NCI-H146 (cell line): Measurements from ENCODE around the gene DCUN1D2.

ENCODE experiments used
- DNase-seq: peaks from one replicate; lab custom pipeline; 2025; lab: John Stamatoyannopoulos, UW

Gene DCUN1D2

DNA sequence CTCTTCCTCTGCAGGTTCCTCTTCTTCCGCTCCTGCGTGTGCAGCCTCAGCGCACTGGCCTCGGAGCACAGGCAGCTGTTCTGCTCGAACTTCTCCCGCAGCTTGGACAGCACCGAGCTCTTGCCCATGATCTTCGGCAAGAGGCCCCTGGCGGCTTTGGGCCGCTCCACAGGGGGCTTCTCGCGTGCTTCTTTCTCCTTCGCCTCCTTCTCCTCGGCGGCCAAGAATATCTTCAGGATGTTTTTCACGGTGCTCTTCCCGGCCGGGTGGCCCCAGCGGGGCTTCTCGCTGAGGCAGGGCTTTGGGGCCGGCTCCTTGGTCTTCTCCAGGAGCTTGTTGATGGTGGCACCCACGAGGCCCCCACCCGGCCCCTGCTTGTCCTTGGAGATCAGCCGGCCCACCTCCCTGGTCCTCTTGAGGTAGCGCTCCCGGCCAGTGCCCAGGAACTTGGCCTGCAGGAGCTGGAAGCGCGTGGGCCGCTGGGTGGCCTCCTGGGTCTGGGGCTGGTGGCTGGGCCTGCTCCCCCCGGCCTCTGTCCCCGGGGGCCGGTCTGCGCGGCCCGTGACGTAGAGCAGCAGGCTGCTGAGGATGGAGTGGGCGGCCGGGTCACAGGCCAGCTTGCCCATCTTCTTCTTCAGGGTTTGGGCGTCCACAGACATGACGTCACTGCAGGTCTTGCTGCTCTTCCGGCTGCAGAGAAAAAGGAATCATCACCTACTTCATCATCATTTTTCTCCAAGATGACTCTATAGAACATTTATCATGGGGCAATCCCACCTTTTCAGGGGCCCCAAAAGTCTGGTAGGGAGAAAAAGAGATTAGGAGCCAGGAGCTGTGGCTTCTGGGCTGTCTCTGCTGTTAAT is 82.7 kb downstream of the DCUN1D2 start:
- no peak for DNase-seq

DNA sequence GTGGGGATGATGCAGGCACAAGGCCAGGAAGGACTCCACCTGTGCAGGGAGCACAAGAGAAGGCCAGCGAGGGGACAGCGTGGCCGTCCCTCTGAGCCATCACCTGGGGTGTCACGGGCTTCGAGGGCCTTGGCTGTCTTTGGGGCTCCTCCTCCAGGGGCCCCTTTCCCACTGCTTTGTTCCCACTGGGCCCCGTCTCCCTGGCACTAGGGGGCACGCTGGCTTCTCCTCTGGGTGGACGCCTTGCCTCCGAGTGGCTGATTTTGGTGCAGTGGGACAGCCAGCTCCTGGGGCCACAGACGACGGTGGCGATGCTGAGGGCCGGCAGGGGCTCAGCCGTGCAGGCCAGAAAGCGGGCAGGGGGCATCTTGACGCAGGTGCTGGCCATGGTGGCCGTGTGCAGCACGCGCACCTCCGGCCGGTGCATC is 83.4 kb downstream of the DCUN1D2 start:
- DNase-seq: no peak

DNA sequence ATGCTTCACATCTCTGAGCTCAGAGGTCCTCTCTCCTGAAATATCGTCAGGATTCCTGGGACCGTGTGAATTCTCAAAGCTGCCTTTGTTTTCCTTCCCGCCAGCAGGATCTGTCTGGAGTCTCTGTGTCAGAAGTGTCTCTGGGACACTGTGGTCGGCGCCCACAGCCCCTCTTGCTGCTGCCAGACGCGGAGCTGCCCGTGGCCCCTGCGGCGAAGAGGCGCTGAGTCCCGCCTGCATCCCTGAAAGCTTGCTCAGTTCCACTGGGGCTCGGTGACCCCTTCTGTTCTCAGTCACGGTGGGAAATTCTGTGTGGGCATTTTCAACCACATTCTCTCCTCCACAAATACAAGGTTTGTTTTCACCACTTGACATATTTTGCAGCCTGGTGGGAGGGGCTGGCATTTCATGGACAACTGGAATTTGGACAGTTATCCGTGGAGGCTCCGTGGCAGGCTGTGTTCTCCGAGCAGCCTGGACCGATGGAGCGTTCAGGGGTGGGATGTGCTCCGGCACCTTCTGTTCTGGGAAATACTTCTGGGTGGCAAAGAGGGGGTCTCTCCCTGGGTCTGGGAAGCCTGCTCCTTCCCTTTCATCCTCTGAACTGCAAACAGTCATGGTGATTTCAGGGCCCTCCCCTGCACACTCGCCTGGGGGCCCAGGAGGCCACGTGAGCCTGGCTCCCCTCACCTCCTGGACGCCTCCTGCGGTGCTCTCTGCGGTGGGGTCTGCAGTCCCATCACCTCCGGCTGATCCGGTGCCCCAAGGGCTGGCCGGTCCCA is 84.0 kb downstream of the DCUN1D2 start:
- DNase-seq: no peak
